GM10248 (cell line): ENCODE data around the gene PRTG.

Source experiments
- CTCF ChIA-PET: fragments of 300-600 bp; sonication (Branson Sonifier 250); formaldehyde crosslinking; extraction: SDS; loops from one replicate; lab custom pipeline; 2021; ENCODE audit warnings: antibody characterized with exemption; lab: Yijun Ruan, JAX
- POLR2A ChIA-PET: fragments of 350-650 bp; sonication (Branson Sonifier 250); formaldehyde crosslinking; extraction: SDS; loops from one replicate; lab custom pipeline; 2020; ENCODE audit warnings: antibody characterized with exemption; lab: Yijun Ruan, JAX
- DNase-seq: peaks from one replicate; pipeline ENCODE4 v3.0.0; 2012; ENCODE audit errors: extremely low spot score
- TF ChIP-seq, protein P1 (sequence below): IDR thresholded peaks from 2 replicates; pipeline ENCODE4 v1.5.1; 2012; ENCODE audit warnings: mild to moderate bottlenecking, low read depth; ENCODE audit errors: extremely low read depth, missing control alignments, control extremely low read depth

The PRTG gene

DNA sequence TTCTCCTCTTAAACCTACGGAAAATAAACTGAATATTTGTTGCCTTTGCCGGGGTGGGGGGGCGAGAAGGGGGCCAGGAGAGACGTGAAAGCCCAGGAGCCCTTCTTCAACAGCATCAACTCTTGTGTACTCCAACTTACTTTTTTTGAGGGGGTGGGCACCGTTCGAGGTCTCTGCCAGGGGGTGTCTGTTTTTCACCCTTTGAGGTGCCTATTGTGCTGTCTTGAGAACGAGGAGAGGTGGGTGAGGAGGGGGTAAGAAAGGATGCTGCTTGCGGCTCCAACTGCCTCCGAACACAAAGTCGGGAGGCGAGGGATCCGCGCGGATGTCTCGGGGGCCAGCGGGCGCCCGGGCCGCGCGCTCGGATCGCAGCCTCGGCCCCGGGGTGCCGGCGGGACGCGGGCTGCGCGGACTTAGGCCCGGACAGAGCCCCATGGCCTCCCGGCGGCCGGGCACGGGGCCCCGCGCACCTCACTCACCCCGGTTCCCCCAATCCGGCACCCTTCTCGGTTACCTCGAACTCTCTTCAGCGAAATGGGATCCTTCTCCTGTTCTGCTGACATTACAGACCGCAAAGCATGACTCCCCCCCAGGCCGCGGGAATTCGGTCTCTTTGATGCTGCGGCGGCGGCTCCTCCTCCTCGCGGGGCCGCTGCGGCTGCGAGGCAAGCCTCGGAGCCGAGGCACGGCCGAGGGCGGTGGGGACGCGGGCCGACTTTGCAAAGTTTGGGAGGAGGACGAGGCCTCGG, 155.5 kb downstream of the PRTG start:
- TF ChIP-seq, protein P1, sequence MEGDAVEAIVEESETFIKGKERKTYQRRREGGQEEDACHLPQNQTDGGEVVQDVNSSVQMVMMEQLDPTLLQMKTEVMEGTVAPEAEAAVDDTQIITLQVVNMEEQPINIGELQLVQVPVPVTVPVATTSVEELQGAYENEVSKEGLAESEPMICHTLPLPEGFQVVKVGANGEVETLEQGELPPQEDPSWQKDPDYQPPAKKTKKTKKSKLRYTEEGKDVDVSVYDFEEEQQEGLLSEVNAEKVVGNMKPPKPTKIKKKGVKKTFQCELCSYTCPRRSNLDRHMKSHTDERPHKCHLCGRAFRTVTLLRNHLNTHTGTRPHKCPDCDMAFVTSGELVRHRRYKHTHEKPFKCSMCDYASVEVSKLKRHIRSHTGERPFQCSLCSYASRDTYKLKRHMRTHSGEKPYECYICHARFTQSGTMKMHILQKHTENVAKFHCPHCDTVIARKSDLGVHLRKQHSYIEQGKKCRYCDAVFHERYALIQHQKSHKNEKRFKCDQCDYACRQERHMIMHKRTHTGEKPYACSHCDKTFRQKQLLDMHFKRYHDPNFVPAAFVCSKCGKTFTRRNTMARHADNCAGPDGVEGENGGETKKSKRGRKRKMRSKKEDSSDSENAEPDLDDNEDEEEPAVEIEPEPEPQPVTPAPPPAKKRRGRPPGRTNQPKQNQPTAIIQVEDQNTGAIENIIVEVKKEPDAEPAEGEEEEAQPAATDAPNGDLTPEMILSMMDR = no peak
- ChIA-PET POLR2A (no interaction called here), CTCF (no interaction called here)
- DNase-seq = no peak

DNA sequence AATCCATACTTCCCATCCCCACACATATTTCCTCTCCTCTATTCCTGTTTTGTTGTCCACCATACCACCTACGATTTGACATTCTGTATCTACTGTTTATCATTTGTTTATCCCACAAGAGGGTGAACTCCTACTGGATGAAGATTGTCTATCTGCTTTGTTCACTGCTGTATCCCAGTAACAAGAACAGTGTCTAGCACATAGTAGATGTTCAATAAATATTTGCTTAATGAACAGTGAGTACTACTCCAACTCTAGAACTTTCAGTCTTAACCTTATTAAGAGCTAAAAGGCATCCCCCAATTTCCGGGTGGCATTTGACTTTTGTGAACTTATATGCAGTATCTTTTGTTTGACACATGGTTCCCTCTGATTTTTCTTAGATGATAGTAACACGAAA, 156.1 kb downstream of the PRTG start:
- POLR2A ChIA-PET = no interaction called here
- CTCF ChIA-PET = no interaction called here
- TF ChIP-seq, protein P1 = no peak
- no peak for DNase-seq

DNA sequence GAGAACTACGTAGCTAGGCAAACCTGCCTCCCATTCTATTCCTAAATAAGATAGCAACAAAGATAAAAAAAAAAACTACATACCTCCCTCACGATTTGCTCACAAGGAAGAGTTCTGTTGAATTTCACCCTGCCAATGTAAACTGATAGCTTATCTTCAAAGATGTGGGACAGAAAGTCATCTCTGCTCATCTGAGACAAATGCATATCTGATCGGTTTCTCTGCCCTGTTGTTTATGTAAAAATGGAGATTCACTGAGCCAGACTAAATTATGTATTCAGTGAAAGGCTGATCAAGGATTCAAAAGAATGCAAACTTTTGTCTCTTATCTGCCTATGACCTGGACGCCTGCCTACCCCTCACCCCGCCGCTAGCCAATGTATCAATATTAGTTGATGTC, 166.0 kb downstream of the PRTG start:
- ChIA-PET POLR2A (no interaction called here), CTCF (no interaction called here)
- TF ChIP-seq, protein P1 = no peak
- DNase-seq = no peak

DNA sequence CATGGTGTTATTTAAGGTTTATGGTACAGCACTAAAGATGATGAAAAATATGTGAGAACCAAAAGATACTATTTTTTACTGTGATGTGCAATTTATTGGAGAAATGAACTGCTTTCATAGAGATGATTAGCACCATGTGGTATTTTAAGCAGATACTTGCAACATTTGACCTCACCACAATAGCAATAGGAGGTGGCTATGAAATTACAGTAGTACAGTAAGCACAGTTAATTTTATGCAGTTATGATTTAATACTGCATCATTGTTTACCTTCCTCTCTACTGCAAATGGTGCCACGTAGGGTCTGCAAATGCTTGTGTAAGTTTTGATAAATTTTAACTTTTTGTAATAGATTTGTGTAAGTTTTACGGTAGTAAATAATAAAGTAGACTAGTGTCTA, 168.9 kb downstream of the PRTG start:
- TF ChIP-seq, protein P1 = no peak
- DNase-seq = no peak
- CTCF ChIA-PET = no interaction called here
- POLR2A ChIA-PET = no interaction called here

DNA sequence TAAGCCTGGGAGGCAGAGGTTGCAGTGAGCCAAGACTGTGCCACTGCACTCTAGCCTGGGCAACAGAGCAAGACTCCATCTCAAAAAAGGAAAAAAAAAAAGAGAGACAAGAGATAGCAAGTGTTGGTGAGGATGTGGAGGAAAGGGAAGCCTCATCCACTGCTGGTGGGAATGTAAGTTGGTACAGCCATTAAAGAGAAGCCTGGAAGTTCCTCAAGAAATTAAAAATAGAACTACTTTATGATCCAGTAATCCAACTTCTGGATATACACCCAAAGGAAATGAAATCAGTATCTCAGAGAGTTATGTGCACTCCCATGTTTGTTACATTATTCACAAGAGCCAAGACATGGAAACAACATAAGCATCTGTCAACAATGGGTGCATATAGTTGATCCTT, 169.7 kb downstream of the PRTG start:
- ChIA-PET CTCF (no interaction called here), POLR2A (no interaction called here)
- TF ChIP-seq, protein P1 = no peak
- DNase-seq = no peak

DNA sequence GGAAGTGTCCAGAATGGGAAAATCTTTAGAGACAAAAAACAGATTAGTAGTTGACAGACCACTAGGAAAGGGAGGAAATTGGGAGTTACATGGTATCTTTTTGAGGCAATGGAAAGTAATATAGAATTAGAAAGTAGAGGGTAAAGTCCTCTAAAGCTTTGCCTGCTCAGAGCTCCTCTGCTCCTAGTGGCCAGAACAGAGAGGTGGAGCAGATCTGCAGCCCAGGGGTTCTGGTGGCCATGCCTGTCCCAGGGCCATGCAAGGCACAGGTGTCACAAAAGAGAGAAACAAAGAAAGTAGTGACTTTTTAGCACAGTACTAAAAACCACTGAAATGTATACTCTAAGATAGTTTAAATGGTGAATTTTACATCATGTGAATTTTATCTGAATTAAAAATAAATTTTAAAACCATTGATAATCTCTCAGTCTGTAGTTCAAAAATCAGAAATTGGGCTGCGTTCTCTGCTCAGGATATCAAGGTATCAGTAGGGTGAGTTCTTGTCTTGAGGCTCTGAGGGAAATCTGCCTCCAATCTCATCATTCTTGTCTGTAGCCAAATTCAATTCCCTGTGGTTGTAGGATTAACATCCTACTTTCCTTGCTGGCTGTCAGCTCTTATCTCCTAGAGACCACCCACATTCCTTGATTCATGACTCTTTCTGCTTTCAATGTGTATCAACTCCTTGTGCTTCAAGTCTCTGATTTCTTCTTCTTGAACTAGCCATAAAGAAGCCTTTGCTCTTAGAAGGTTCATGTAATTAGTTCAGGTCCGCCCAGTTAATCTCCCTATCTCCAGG, 178.4 kb downstream of the PRTG start:
- TF ChIP-seq, protein P1 = no peak
- ChIA-PET POLR2A (no interaction called here), CTCF (no interaction called here)
- no peak for DNase-seq
